ENCODE data around the gene ARHGAP30. TPM values are rescaled to one million over a fixed set of nuclear protein-coding genes. Genes with fewer than 3 reads are reported as not detected.
"Not testable (repeated sequence)": the region's sequence is repeated elsewhere in the genome, so short reads cannot be mapped to it uniquely, and the experiment has no call there.

The ARHGAP30 gene, protein sequence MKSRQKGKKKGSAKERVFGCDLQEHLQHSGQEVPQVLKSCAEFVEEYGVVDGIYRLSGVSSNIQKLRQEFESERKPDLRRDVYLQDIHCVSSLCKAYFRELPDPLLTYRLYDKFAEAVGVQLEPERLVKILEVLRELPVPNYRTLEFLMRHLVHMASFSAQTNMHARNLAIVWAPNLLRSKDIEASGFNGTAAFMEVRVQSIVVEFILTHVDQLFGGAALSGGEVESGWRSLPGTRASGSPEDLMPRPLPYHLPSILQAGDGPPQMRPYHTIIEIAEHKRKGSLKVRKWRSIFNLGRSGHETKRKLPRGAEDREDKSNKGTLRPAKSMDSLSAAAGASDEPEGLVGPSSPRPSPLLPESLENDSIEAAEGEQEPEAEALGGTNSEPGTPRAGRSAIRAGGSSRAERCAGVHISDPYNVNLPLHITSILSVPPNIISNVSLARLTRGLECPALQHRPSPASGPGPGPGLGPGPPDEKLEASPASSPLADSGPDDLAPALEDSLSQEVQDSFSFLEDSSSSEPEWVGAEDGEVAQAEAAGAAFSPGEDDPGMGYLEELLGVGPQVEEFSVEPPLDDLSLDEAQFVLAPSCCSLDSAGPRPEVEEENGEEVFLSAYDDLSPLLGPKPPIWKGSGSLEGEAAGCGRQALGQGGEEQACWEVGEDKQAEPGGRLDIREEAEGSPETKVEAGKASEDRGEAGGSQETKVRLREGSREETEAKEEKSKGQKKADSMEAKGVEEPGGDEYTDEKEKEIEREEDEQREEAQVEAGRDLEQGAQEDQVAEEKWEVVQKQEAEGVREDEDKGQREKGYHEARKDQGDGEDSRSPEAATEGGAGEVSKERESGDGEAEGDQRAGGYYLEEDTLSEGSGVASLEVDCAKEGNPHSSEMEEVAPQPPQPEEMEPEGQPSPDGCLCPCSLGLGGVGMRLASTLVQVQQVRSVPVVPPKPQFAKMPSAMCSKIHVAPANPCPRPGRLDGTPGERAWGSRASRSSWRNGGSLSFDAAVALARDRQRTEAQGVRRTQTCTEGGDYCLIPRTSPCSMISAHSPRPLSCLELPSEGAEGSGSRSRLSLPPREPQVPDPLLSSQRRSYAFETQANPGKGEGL
- 1 to 10 TPM; 3.2 to 5.3 TPM for total RNA-seq

DNA sequence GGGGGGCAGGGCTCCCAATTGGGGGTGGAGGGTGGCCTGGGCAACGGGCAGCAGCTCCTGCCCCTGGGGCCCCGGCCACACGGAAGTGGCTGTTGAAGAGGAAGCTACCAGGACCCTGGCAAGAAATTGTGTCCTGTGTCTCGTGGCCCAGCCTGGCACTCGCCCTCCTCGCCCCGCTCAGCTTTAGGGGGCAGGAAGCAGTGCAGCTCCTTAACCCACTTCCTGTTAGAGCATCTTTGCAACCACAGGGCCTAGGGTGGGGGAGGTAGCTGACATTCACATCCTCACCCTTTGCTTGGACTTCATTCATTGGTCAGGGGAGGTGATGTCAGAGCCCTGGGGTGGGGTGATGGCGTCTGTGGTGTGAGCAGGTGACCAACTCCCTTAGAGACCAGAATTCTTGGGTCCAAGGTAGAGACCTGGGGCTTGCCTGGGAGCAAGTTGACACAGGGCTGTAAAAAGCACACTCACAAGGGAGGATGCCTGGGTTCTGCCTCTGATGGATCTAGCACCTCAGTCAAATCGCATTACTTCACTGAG, at the start of gene ARHGAP30:
TSS of gene ARHGAP30 (minus strand) at position 161 of the 540 bp plus-strand sequence. CDS start 267 bp downstream, outside the sequence.
- intact Hi-C loops (cut with DNase I), result no loop called here
- Histone ChIP-seq H3K4me3 (peak within 1 kb of the TSS; percentile 2 to 5), H3K27ac (no peak within 1 kb of the TSS), H3K36me3 (no peaks in the 10 kb centered on the region), H3K9me3 (no peaks in the 10 kb centered on the region), H3K4me1 (replicated peaks) (no peaks in the 10 kb centered on the region), H3K27me3 (replicated peaks; ENCODE audit: insufficient read depth) (no peaks in the 10 kb centered on the region)
- 78% methylated on average over 9 of the region's 9 CpGs for WGBS
- TF ChIP-seq POLR2AphosphoS5 (IDR thresholded peaks at IDR 0.05) (no peak), POLR2A (IDR thresholded peaks at IDR 0.05) (no peak)
- TF ChIP-seq, protein P1, sequence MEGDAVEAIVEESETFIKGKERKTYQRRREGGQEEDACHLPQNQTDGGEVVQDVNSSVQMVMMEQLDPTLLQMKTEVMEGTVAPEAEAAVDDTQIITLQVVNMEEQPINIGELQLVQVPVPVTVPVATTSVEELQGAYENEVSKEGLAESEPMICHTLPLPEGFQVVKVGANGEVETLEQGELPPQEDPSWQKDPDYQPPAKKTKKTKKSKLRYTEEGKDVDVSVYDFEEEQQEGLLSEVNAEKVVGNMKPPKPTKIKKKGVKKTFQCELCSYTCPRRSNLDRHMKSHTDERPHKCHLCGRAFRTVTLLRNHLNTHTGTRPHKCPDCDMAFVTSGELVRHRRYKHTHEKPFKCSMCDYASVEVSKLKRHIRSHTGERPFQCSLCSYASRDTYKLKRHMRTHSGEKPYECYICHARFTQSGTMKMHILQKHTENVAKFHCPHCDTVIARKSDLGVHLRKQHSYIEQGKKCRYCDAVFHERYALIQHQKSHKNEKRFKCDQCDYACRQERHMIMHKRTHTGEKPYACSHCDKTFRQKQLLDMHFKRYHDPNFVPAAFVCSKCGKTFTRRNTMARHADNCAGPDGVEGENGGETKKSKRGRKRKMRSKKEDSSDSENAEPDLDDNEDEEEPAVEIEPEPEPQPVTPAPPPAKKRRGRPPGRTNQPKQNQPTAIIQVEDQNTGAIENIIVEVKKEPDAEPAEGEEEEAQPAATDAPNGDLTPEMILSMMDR (IDR thresholded peaks at IDR 0.05), result no peak
- no peak for DNase-seq (ENCODE audit: low spot score)

DNA sequence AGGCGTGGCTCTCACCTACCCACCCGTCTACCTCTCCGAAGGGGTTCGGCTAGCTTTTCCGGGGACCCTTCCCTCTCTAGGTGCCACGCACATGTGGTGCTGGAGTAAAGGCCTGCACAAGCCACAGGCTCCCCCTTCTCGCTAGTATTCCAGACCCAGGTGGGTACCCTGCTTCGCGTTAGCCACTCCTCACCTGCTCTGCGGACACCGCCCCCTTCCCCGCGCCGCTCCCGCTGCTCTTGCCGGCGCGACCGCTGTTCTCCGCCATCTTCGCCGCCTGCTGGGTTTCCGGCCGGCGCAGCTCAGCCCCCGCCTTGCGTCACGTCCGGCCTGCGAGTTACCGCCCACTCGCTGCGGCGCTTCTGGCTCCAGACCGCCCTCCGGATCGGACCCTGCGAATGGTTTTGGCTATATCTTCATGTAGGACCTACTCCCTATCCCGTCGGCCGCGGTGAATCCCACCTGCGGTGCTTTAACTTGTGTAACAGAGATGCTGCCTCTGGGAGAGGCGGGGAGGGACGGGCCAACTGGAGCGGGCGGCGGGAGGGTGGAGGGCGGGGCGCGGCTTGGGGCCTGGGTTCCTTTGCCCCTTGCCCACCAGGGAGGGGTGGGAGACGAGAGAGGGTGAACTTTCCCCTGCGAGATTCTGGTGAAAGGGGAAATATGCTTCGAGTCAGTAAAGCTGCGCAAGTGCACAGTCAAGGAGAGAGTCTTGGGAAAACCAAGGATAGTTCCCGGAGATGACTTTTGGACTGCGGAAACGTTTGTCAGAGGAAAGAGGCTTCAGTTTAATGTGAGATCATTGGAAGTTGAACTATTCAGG, 48.3 kb upstream of the ARHGAP30 start, which contains the start of the genes NIT1 and PFDN2:
TSS of gene NIT1 (plus strand) at position 347 of the 823 bp plus-strand sequence. CDS start at position 419, 72 bp downstream.
TSS of gene PFDN2 (minus strand) at position 279 of the 823 bp plus-strand sequence. CDS start at position 268, 11 bp downstream.
- intact Hi-C loops (cut with DNase I), result loop anchor here (2.0 kb wide), 1 partner anchor 15 kb away; the partner anchor contains the start of gene DEDD
- TF ChIP-seq POLR2AphosphoS5 (IDR thresholded peaks at IDR 0.05) (peak; percentile 87), POLR2A (IDR thresholded peaks at IDR 0.05) (peak; percentile 78)
- TF ChIP-seq, protein P1 (IDR thresholded peaks at IDR 0.05), result peak in 2 of 4 experiments; percentile 31 to 35
- H3K9me3 ChIP-seq, result no peaks in the 10 kb centered on the region
- peaks cover 11% of the 10 kb centered on the region for H3K4me1 ChIP-seq (replicated peaks)
- peak within 1 kb of the TSS; percentile 69 to 97 for H3K4me3 ChIP-seq
- peak within 1 kb of the TSS; percentile 92 to 94 for H3K27ac ChIP-seq
- H3K27me3 ChIP-seq (replicated peaks; ENCODE audit: insufficient read depth), result no peaks in the 10 kb centered on the region
- WGBS, result under 1% methylated on average over 58 of the region's 58 CpGs
- peak; percentile 79 for DNase-seq (ENCODE audit: low spot score)
- H3K36me3 ChIP-seq, result peaks cover 4 to 14% of the 10 kb centered on the region in 2 donors

DNA sequence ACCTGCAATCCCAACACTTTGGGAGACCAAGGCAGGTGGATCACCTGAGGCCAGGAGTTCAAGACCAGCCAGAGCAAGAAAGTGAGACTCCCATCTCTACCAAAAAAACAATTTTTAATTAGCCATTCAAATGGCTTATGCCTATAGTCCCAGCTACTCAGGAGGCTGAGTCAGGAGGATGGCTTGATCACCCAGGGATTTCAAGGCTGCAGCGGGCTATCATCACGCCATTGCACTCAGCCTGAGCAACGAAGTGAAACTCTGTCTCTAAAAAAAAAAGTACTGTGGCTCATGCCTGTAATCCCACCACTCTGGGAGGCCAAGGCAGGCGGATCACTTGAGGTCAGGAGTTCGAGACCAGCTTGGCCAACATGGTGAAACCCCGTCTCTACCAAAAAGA, 46.3 kb upstream of the ARHGAP30 start:
- H3K9me3 ChIP-seq; H3K27me3 ChIP-seq (replicated peaks; ENCODE audit: insufficient read depth); intact Hi-C loops (cut with DNase I); H3K4me3 ChIP-seq; DNase-seq (ENCODE audit: low spot score); H3K27ac ChIP-seq; H3K36me3 ChIP-seq: not testable (repeated sequence)
- peaks cover 11% of the 10 kb centered on the region for H3K4me1 ChIP-seq (replicated peaks)
- WGBS, result 93% methylated on average over 6 of the region's 6 CpGs

DNA sequence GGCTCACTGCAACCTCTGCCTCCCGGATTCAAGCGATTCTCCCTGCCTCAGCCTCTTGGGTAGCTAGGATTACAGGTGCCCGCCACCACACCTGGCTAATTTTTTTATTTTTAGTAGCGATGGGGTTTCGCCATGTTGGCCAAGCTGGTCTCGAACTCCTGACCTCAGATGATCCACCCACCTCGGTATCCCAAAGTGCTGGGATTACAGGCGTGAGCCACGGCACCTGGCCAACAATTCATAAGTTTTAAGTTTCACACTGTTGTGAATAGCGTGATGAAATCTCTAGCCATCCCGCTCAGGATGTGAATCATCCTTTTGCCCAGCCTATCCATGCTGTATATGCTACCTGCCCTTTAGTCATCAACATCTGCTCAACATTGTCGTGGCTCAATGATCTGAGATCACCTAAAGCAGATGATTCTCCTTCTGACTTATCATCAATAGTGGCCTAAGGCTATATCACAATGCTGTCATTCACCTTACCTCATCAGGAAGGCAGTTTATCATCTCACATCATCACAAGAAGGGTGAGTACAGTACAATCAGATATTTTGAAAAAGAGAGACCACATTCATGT, 45.5 kb upstream of the ARHGAP30 start:
- 91% methylated on average over 12 of the region's 12 CpGs for WGBS
- TF ChIP-seq, protein P1 (IDR thresholded peaks at IDR 0.05), result no peak
- TF ChIP-seq POLR2A (IDR thresholded peaks at IDR 0.05) (no peak), POLR2AphosphoS5 (IDR thresholded peaks at IDR 0.05) (no peak)
- Histone ChIP-seq H3K9me3 (no peaks in the 10 kb centered on the region), H3K27me3 (replicated peaks; ENCODE audit: insufficient read depth) (no peaks in the 10 kb centered on the region), H3K4me1 (replicated peaks) (peaks cover 11% of the 10 kb centered on the region), H3K27ac (no peak overlapping the region), H3K4me3 (no peak overlapping the region), H3K36me3 (no peaks in the 10 kb centered on the region)
- intact Hi-C loops (cut with DNase I), result no loop called here
- no peak for DNase-seq (ENCODE audit: low spot score)

Data from prostate gland (tissue), 2 donors.